T1000 (cell line): ENCODE data around the gene MCU.
"Not testable (repeated sequence)": the region's sequence is repeated elsewhere in the genome, so short reads cannot be mapped to it uniquely, and the experiment has no call there.

Source experiments
- DNase-seq: peaks from one replicate; lab custom pipeline; 2025; ENCODE audit warnings: mixed read lengths; lab: John Stamatoyannopoulos, UW

The MCU gene

DNA sequence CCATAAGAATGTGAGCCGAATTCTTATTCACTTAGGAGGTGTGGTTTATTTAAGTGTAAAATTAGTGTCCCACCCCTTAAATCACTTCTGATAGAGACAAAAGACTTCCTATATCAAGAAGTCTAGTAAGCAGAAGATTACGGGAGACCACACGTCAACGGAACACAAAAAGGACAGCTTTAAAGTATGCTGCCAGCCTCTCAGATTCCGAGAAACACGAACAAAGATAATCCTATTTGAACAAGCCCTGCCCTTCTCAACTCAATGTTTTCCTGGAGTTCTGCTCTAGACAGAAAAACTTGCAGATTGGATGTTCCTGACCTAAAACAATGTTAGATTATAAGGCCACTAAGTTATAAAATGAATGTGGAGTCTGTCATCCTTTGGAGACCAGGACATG, 4.9 kb upstream of the MCU start:
- no peak for DNase-seq

- no peak for DNase-seq
These were observed 3.7 kb upstream of the MCU start for GRCh38 chr10:72688208-72688651.

DNA sequence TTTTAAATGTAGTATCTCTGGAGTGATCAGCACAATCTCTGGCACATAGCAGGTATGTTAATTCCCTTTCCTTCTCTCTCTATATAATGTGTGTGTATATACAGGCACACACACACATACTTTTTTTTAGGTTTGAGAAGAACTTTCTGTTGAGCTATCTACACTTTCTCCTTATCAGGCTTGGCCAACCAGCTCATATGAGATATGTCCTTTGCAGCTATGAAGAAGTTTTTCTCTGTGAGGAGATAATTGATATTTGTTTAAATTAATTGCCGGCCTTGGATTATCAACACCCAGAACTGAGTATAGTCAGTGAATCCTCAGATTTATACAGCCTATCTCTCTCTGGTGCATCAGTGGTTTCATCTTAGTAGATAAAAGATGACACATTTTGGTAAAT, 2.3 kb upstream of the MCU start:
- no peak for DNase-seq

DNA sequence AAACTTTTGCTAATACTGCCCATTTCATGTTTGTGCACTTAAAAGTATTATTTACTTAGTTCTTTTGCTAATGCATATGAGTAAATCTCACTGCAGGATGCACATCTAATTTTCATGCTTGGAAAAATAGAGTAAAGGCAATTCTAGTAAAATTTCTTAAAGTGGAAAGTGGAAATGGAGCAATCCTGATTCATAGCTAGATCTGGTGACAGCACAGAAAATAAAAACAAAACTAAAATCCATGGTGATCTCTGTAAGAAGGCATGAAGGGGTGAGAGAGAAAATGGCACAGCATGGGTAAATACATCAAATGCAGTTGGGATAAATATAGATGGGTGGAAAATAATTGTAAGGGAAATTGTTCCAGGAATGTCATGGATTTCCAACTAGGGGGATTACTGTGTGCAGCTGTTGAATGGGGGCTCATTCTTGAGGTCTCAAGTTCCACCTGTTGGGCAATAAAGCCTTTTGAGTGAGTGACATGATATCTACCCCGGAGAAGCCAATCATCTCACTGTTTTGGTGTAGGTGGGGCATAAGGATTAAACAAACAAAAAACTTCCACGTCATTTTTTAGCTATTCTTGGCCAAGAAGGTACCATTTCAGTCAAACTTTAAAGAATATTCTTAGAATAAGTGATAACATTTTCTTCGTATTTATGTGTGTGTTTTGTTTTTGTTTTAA, 1.7 kb upstream of the MCU start:
- no peak for DNase-seq

- no peak for DNase-seq
These were observed 477 bp upstream of the MCU start for GRCh38 chr10:72691470-72691862.

DNA sequence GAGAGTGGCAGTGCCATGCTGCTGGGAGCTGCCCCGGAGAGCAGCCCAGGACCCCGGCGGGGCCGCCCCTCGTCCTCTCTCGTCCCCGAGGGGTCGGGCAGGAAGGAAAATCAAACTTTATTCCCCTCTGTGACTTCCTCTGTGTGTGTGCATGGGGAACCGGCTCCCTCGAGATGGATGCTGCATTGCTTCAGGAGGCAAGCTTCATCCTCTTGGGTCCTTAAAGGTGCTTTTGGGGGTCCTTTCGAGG, 726 bp downstream of the MCU start:
- DNase-seq = no peak

DNA sequence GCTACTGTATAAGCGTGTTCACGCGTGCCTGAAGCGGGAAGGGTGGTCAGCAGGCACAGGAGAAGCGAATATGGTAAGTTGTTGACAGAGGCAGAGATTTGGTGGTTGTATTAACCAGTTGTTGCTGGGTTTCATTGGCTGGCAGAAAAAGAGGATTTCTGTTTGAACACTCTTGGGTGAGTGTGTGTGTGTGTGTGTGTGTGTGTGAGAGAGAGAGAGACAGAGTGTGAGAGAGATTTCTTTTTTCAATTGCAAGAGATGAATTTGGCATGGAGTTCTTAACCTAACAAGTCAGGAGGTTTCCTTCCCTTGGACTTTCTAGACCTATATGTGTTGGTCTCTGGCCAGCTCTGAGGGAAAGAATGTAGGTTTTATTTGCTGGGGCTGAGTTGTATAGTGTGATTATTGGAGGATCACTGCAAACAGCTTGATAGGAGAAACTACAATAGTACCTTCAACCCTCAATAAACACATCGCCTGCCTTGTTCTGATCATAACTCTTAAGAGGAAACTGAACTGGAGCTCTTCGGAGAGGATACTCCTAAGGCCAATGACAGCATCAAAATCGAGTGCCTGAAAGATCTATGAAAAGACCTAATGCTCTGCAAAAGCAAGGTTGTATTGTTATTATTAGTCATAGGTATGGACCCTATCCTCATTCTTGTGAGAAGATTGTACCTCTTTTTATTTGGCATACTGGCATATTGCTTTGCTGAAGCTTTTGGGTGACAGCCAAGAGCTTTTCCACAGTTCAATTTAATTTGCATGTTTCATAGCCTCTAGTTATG, 1.2 kb downstream of the MCU start:
- no peak for DNase-seq

- DNase-seq = no peak
These were observed 2.8 kb downstream of the MCU start for GRCh38 chr10:72694476-72695369.

DNA sequence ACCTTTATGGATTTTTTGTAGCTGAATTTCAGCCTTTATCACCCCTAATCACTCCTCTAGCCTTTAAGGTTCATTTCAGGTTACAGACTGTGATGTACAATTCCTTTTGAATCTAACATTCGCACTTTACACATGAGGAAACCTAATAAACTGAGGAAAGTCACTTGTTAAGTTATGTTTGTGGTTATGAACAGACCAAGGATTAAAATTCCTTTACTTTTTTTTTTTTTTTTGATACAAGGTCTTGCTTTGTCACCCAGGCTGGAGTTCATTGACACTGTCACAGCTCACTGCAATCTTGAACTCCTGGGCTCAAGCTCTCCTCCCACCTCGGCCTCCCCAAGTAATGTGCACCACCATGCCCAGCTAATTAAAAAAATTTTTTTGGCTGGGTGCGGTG, 3.6 kb downstream of the MCU start:
- DNase-seq = no peak

DNA sequence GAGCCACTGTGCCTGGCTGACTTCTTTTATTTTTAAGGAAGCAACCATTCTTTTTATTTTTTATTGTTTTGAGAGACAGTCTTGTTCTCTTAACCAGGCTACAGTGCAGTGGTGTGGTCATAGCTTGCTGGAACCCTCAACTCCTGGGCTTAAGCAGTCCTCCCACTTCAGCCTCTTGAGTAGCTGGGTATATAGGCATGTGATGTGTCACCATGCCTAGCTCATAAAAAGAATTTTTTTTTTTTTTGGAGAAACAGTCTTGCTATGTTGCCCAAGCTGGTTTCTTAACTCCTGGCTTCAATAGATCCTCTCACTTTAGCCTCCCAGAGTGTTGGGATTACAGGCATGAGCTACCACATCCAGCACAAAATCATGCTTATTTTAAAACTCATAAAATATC, 5.8 kb downstream of the MCU start:
- DNase-seq = no peak

GRCh38 chr10:72702465-72702864, 10.5 kb downstream of the MCU start:
- not testable (repeated sequence) for DNase-seq

- DNase-seq = no peak
These were observed 11.1 kb downstream of the MCU start for GRCh38 chr10:72702868-72703581.

- no peak for DNase-seq
These were observed 12.2 kb downstream of the MCU start for GRCh38 chr10:72704117-72704516.

GRCh38 chr10:72709041-72709440, 17.1 kb downstream of the MCU start:
- no peak for DNase-seq

GRCh38 chr10:72712136-72712535, 20.2 kb downstream of the MCU start:
- no peak for DNase-seq

DNA sequence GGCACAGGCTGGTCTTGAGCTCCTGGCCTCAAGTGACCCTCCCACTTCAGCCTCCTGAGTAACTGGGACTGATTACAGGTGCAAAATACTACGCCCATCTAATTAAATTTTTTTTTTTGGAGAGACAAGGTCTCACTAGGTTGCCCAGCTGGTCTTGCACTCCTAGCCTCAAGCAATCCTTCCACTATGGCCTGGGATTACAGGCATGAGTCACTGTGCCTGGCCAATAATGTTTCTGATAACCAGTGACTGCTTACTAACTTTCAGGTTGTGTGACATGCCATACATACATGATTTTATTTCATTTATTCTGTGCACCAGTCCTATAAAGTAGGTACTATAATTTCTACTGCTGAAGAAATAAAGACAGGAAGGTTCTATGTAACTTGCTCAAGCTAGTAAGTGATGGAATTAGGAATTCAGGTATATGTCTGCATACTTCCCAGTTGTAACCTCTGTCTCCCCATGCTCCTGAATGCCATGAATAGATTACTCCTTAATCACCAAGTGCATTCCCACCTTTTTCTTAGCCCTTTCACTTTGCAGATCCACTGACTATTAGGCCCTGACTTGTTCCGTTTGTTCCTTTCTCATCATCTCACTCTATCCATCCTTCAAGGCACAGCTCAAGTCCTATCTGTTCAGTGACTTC, 28.1 kb downstream of the MCU start:
- no peak for DNase-seq

DNA sequence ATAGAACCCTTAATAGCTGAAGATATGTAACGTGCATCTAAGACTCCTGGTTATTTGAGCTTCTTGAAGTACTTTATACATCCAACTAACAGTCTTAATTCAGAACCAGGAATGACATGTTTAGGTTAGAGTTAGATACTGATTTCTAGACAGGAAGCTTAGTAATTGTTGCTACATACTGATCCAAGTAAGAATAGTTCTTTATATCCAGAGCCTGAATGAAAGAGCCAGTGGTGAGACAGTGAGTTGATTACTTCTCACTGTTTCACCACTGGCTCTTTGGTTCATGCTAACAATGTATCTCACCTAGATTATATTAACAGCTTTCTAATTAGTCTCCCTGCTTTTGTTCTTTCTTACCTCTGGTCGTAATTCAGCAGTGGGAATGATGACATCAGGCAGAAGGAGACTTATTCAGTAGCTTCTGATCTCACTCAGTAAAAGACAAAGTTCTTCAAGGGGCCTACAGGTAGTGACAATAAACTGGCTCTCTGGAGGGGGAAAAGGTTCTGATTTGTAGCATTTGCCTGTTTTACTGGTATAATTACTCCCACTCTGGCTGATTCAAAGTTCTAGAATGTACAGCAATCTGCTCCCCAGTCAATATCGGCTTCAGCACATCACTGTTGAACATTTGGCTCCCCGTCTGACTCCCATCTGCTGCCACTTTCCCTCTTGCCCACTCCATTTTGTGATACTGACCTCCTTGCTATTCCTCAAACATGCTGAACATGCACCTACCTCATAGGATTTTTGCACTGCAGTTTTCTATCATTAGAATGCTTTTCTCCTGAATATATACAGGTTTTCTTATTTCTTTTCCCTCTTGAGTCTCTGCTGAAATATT, 29.1 kb downstream of the MCU start:
- DNase-seq = no peak

DNA sequence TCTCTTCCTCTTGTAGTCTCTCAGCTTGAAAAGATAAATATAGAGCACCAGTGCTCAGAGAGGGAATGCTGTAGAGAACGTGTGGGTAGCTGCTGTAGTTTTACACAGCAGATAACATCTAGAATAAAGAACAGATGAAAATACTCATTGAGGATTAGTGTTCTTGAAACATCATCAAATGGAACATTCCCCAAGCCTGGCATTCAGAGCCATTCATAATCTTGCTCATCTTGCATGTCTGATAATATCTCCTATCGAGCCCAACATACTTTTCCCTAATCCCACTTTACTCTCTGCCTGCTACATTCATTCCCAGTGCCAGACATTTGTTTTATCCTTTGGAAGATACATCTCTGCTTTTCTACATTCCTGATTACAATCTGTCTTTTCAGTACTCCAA, 35.2 kb downstream of the MCU start:
- DNase-seq = no peak

DNA sequence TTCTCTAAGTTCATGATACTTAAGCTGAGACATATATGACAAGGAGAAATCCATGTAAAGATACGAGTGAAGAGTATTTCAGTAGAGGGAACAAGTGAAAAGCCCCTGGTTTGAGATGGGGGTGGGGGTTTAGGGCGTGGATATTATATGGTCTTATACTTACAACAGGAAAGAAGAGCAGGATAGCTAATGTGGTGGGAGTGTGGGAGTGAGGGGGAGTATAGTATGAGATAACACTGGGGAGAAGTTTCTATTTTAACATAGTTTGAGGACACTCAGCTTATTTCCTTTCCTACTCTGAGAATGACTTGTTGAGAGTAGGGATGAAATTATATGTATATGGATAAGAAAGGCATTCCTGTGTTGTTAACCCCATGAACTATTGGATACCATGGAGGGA, 36.5 kb downstream of the MCU start:
- DNase-seq = no peak

DNA sequence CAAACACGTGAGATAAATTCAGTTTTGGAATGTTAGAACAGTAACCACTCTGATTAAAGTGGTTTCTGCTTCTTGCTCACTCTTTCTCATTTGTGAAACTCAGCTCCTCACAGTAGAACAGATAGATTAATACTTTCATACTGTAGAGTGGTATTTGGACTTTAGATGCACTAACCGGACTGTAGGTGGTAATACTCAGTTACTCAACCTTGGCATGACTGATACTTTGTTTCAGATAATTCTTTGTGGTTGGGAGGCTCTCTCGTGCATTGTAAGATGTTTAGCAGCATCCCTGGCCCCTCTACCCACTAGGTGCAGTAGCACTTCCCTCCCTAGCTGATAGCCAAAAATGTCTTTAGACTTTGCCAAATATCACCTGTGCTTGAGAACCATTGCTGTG, 37.6 kb downstream of the MCU start:
- no peak for DNase-seq

DNA sequence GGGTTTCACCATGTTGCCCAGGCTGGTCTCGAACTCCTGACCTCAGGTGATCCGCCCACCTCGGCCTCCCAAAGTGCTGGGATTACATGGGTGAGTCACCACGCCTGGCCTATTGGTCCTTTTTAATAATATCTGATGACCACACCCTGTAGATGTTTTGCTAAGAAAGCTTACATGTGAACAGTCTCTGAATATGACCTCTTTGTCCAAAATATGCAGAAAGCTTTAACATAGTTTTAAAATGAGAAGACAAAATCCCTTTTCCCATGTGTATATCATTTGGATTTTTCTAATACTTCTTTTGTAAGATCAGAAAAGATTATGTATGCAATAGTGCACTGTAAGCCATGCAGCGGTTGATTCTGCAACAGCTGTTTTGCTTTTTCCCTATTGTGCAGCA, 38.5 kb downstream of the MCU start:
- DNase-seq = no peak
